A549 (cell line): Measurements from ENCODE around the gene FCHSD1. TPM values are rescaled to one million over a fixed set of nuclear protein-coding genes. Genes with fewer than 3 reads are reported as not detected.

Experiments
- ATAC-seq, 2 experiments: fragments of 200-7000 bp in 1 of 2; fragments of >200 bp in 1 of 2; cut with Nextera tagmentation in 1 of 2; cut with Tn5 transposase in 1 of 2; 3 replicates each; pipeline versions ENCODE4 v1.8.0 to v1.9.1; 2018 to 2020; ENCODE audit warnings: mild to moderate bottlenecking in 1 of 2, moderate library complexity in 1 of 2
- CTCF ChIA-PET: fragments of 300-600 bp; sonication (Branson Sonifier 250); formaldehyde crosslinking; extraction: SDS; loops from one replicate; lab custom pipeline; 2021; ENCODE audit warnings: antibody characterized with exemption, inconsistent platforms; lab: Yijun Ruan, JAX
- POLR2A ChIA-PET: fragments of 350-600 bp; formaldehyde crosslinking; extraction: SDS; loops from one replicate; lab custom pipeline; 2021; ENCODE audit warnings: antibody characterized with exemption, inconsistent platforms; lab: Yijun Ruan, JAX
- DNase-seq, 2 experiments: peaks; one replicate each; pipeline versions ENCODE4 v3.0.0 to v3.0.0-alpha.2; 2011 to 2016; ENCODE audit warnings: low read depth in 1 of 2, low spot score in 1 of 2
- FAIRE-seq: peaks from 2 replicates; lab custom pipeline; 2011; peaks lifted over from hg19 to GRCh38; lab: Jason Lieb, UNC
- H3K27ac ChIP-seq, 2 experiments: fragments of >200 bp; sonication (Bioruptor Twin); formaldehyde crosslinking; 3 replicates each; pipeline ENCODE4 v1.5.1; 2016 to 2017
- H3K4me1 ChIP-seq: fragments of >200 bp; sonication (Bioruptor Twin); formaldehyde crosslinking; 3 replicates; pipeline ENCODE4 v1.6.1; 2016
- H3K4me2 ChIP-seq: fragments of >200 bp; sonication (Bioruptor Twin); formaldehyde crosslinking; 3 replicates; pipeline ENCODE4 v1.6.1; 2016
- H3K4me3 ChIP-seq: fragments of >200 bp; sonication (Bioruptor Twin); formaldehyde crosslinking; 3 replicates; pipeline ENCODE4 v1.5.1; 2016
- H3K9me3 ChIP-seq: fragments of >200 bp; sonication (Bioruptor Twin); formaldehyde crosslinking; 3 replicates; pipeline ENCODE4 v1.6.1; 2016
- CEBPB ChIP-seq, 2 experiments: fragments of >200 bp in 1 of 2; sonication (Bioruptor Twin) in 1 of 2; formaldehyde crosslinking in 1 of 2; IDR thresholded peaks; 2 replicates each; pipeline ENCODE4 v1.6.1; 2012 to 2016
- CHD2 ChIP-seq: fragments of 150-350 bp; IDR thresholded peaks from 2 replicates; pipeline ENCODE4 v1.6.1; 2014; ENCODE audit warnings: low read length; ENCODE audit not compliant: partially characterized antibody
- EP300 ChIP-seq, 2 experiments: fragments of >200 bp; sonication (Bioruptor Twin); formaldehyde crosslinking; IDR thresholded peaks; 2 replicates in 1 of 2; 3 replicates in 1 of 2; pipeline ENCODE4 v1.6.1; 2016 to 2017
- FOSL2 ChIP-seq, 2 experiments: fragments of 450-650 bp in 1 of 2; fragments of >200 bp in 1 of 2; sonication (Bioruptor Twin) in 1 of 2; formaldehyde crosslinking; IDR thresholded peaks; 2 replicates each; pipeline versions ENCODE4 v1.5.0 to v1.6.1; 2016 to 2020; ENCODE audit warnings: mild to moderate bottlenecking in 1 of 2, moderate library complexity in 1 of 2
- HEYL ChIP-seq: fragments of 250-450 bp; sonication (Bioruptor Pico); IDR thresholded peaks from 2 replicates; pipeline ENCODE4 v1.8.0; 2021; ENCODE audit warnings: mild to moderate bottlenecking, moderate library complexity
- HOXA7 ChIP-seq: fragments of 250-450 bp; sonication (Bioruptor Pico); IDR thresholded peaks from 2 replicates; pipeline ENCODE4 v1.5.0; 2020; ENCODE audit warnings: mild to moderate bottlenecking, moderate library complexity
- KDM1A ChIP-seq: fragments of 200-600 bp; sonication (generic); IDR thresholded peaks from 2 replicates; pipeline ENCODE4 v1.6.1; 2016; ENCODE audit warnings: low read depth, mild to moderate bottlenecking
- MAX ChIP-seq: IDR thresholded peaks from 2 replicates; pipeline ENCODE4 v1.6.1; 2012
- MYC ChIP-seq: IDR thresholded peaks from 2 replicates; pipeline ENCODE4 v1.6.1; 2012; ENCODE audit warnings: mild to moderate bottlenecking, inconsistent platforms, low read length, improper control_type of control experiment, borderline replicate concordance
- POLR2A ChIP-seq: IDR thresholded peaks from 2 replicates; pipeline ENCODE4 v1.6.1; 2012; ENCODE audit warnings: mild to moderate bottlenecking, low read length
- RCOR1 ChIP-seq: fragments of 150-350 bp; IDR thresholded peaks from 2 replicates; pipeline ENCODE4 v1.6.1; 2014; ENCODE audit warnings: antibody characterized with exemption, low read length, low read depth
- TP53 ChIP-seq: fragments of 250-450 bp; sonication (Bioruptor Pico); IDR thresholded peaks from 2 replicates; pipeline ENCODE4 v1.5.0; 2021; ENCODE audit warnings: mild to moderate bottlenecking, moderate library complexity
- USF2 ChIP-seq: fragments of 450-650 bp; IDR thresholded peaks from 2 replicates; pipeline ENCODE4 v1.6.1; 2014; ENCODE audit warnings: antibody characterized with exemption
- WGBS: methylation state at CpG from one replicate; pipeline ENCODE4 v1.1.6; 2017; ENCODE audit errors: missing lambda C conversion rate; 5-methylcytosine and 5-hydroxymethylcytosine counted together
- polyA plus RNA-seq, 4 experiments: library from polyadenylated mRNA; depleted of rRNA in 3 of 4; stranded (reverse); fragments of >200 nt; fragmentation: RNase III in 1 of 4; extraction: RNeasy Plus Mini Kit Qiagen cat#74134 plus additional on column Dnase treatment in 1 of 4; gene quantifications; 2 replicates in 3 of 4; 3 replicates in 1 of 4; pipeline ENCODE4 v1.2.3, GENCODE V29; 2011 to 2017
- TF ChIP-seq, protein P1 (sequence below): fragments of >200 bp; sonication (Bioruptor Twin); formaldehyde crosslinking; IDR thresholded peaks from 2 replicates; pipeline ENCODE4 v1.6.1; 2016
- TF ChIP-seq, protein P2 (sequence below): fragments of >200 bp; sonication (Bioruptor Twin); formaldehyde crosslinking; IDR thresholded peaks from 3 replicates; pipeline ENCODE4 v1.6.1; 2016
- TF ChIP-seq, protein P3 (sequence below): IDR thresholded peaks from 2 replicates; pipeline ENCODE4 v1.6.1; 2012

FCHSD1 gene
- polyA plus RNA-seq, 2 of the 4 experiments (the other 2 are of a cell fraction), result 12.2 to 14.5 TPM

DNA sequence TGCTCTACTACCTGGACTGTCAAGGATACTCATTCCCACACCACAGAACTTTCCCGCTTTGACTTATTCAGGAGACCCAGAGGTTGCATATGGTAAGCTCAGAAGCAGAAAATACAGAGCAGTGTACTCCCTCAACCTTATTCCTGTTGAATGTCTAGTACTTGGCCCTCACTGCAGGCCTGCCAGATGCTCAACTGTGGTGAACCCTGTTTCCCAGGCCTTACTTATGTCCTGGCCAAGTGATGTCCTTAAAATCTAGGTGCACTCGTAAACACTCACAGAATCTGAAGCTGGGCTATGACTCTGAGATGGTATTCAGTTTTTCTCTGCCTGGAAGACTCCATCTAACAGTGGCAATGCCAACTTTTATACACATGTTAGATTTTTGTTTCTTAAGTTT lies 53.4 kb downstream of the FCHSD1 start:
- no peak for DNase-seq
- Histone ChIP-seq H3K4me2 (no peak overlapping the region), H3K27ac (0 out of 6 replicates have a peak overlapping the region, but pooled peaks of 1 of the 2 experiments have one; percentile 4), H3K9me3 (no peaks in the 10 kb centered on the region), H3K4me1 (peaks cover 11% of the 10 kb centered on the region), H3K4me3 (no peak overlapping the region)
- WGBS, result 93% methylated on average over 2 of the region's 2 CpGs
- no peak; a peak in 1 of 6 replicates for ATAC-seq
- ChIA-PET CTCF (interaction anchor here (1.0 to 9.1 kb wide), 6 partner anchors 8 to 281 kb away, joined by 3 to 85 read pairs (median 3); partner anchors contain the start of gene DIAPH1), POLR2A (no interaction called here)
- TF ChIP-seq EP300 (IDR thresholded peaks at IDR 0.05), result no peak
- TF ChIP-seq, protein P1, sequence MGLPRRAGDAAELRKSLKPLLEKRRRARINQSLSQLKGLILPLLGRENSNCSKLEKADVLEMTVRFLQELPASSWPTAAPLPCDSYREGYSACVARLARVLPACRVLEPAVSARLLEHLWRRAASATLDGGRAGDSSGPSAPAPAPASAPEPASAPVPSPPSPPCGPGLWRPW, result no peak
- FAIRE-seq, result no peak

GRCh38 chr5:141597394-141597793 lies 53.8 kb downstream of the FCHSD1 start:
- ChIA-PET POLR2A (no interaction called here), CTCF (interaction anchor here (1.0 to 9.1 kb wide), 4 partner anchors 22 to 282 kb away, joined by 3 to 85 read pairs (median 3); partner anchors contain the start of gene DIAPH1)
- H3K27ac ChIP-seq, result 0 out of 6 replicates have a peak overlapping the region, but pooled peaks of 1 of the 2 experiments have one; percentile 4
- H3K4me2 ChIP-seq, result no peak overlapping the region
- WGBS, result 79% methylated on average over 2 of the region's 2 CpGs
- TF ChIP-seq, protein P1, result no peak
- TF ChIP-seq CEBPB (IDR thresholded peaks at IDR 0.05) (no peak), RCOR1 (no peak), HOXA7 (CRISPR knock-in tag) (no peak), TP53 (no peak), USF2 (no peak), KDM1A (no peak), MAX (no peak), EP300 (IDR thresholded peaks at IDR 0.05) (no peak), FOSL2 (IDR thresholded peaks at IDR 0.05) (no peak), FOSL2 (CRISPR knock-in tag; IDR thresholded peaks at IDR 0.05) (no peak), CHD2 (no peak)
- TF ChIP-seq, protein P2, sequence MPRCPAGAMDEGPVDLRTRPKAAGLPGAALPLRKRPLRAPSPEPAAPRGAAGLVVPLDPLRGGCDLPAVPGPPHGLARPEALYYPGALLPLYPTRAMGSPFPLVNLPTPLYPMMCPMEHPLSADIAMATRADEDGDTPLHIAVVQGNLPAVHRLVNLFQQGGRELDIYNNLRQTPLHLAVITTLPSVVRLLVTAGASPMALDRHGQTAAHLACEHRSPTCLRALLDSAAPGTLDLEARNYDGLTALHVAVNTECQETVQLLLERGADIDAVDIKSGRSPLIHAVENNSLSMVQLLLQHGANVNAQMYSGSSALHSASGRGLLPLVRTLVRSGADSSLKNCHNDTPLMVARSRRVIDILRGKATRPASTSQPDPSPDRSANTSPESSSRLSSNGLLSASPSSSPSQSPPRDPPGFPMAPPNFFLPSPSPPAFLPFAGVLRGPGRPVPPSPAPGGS, result no peak
- TF ChIP-seq, protein P3, sequence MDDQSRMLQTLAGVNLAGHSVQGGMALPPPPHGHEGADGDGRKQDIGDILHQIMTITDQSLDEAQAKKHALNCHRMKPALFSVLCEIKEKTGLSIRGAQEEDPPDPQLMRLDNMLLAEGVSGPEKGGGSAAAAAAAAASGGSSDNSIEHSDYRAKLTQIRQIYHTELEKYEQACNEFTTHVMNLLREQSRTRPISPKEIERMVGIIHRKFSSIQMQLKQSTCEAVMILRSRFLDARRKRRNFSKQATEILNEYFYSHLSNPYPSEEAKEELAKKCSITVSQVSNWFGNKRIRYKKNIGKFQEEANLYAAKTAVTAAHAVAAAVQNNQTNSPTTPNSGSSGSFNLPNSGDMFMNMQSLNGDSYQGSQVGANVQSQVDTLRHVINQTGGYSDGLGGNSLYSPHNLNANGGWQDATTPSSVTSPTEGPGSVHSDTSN, result no peak
- H3K4me1 ChIP-seq, result peaks cover 11% of the 10 kb centered on the region
- H3K4me3 ChIP-seq, result no peak overlapping the region
- DNase-seq (no peak), FAIRE-seq (no peak), ATAC-seq (no peak)
- H3K9me3 ChIP-seq, result no peaks in the 10 kb centered on the region

DNA sequence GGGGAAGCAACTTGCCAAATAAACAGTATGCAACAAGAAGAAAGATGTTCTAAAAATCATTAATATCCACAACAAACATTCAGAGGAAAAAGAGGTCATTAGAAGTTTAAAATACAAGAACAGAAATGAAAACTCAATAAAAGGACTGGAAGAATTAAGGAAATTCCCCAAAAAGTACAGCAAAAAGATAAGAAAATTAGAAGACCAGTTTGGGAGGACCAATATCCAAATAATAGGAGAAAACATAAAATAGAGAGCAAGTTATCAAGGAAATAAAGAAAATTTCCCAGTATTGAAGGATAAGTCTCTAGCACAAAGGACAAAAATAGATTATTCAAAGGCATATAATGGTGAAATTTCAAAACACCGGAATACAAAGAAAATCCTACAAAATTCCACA lies 54.4 kb downstream of the FCHSD1 start:
- Histone ChIP-seq H3K4me1 (peaks cover 11% of the 10 kb centered on the region), H3K4me3 (no peak overlapping the region), H3K9me3 (no peaks in the 10 kb centered on the region), H3K27ac (no peak overlapping the region), H3K4me2 (no peak overlapping the region)
- TF ChIP-seq FOSL2 (IDR thresholded peaks at IDR 0.05), result no peak
- no peak for TF ChIP-seq FOSL2 (CRISPR knock-in tag; IDR thresholded peaks at IDR 0.05)
- no peak for TF ChIP-seq HEYL (CRISPR knock-in tag)
- no peak for TF ChIP-seq CEBPB (IDR thresholded peaks at IDR 0.05)
- no peak for TF ChIP-seq POLR2A
- TF ChIP-seq MYC, result no peak
- ATAC-seq (no peak), FAIRE-seq (no peak), DNase-seq (no peak)
- POLR2A ChIA-PET, result no interaction called here
- WGBS, result 93% methylated on average over 1 of the region's 1 CpG
- CTCF ChIA-PET, result interaction anchor here (1.0 to 9.1 kb wide), 3 partner anchors 23 to 32 kb away, joined by 3 to 85 read pairs (median 3); partner anchors contain the start of gene DIAPH1
